Sciatic nerve (tissue), 2 donors: ENCODE results near the gene MAPK13. TPM values are rescaled to one million over a fixed set of nuclear protein-coding genes. Genes with fewer than 3 reads are reported as not detected.
"Not testable (repeated sequence)": the region's sequence is repeated elsewhere in the genome, so short reads cannot be mapped to it uniquely, and the experiment has no call there.

ENCODE experiments used
- ATAC-seq: fragments of 200-7000 bp; cut with Tn5 transposase; one replicate; pipeline ENCODE4 v1.9.1; 2020; ENCODE audit warnings: mild to moderate bottlenecking, moderate library complexity
- DNase-seq: peaks from one replicate; pipeline ENCODE4 v3.0.0-alpha.2; 2020; ENCODE audit warnings: low spot score
- intact Hi-C: fragments of 100-400 bp; cut with DNase I; formaldehyde crosslinking; loops from one replicate; pipeline ENCODE4 v1.14.2; 2022
- total RNA-seq: library from RNA; stranded (reverse); fragmentation: NEBNext Ultra II Directional; extraction: Animal tissue kit (Norgen Biotek cat#: 25700); gene quantifications from one replicate; pipeline ENCODE4 v1.2.1, GENCODE V29; 2021
- donor health status: DM: no; HTN: no; CAD: no.
- donor health status: DM: no; HTN: no; CAD: no.

Gene MAPK13
- total RNA-seq, 1 donor from 2014 or later, result 12.8 TPM

- intact Hi-C loops, result no loop called here
- DNase-seq (no peak), ATAC-seq (no peak)
These were observed 5.4 kb upstream of the MAPK13 start for GRCh38 chr6:36124881-36125280.

GRCh38 chr6:36125575-36125974 lies 4.7 kb upstream of the MAPK13 start:
- no peak for DNase-seq
- no peak for ATAC-seq
- intact Hi-C loops, result no loop called here

GRCh38 chr6:36126121-36126520 lies 4.2 kb upstream of the MAPK13 start:
- ATAC-seq (no peak), DNase-seq (no peak)
- intact Hi-C loops, result no loop called here

GRCh38 chr6:36126553-36127458 lies 3.5 kb upstream of the MAPK13 start:
- intact Hi-C loops, result no loop called here

GRCh38 chr6:36127462-36128016 lies 2.8 kb upstream of the MAPK13 start:
- ATAC-seq, result no peak
- intact Hi-C loops, result no loop called here
- DNase-seq, result peak; percentile 66

More at GRCh38 chr6:36126553-36127458, 3.5 kb upstream of the MAPK13 start:
- ATAC-seq (no peak), DNase-seq (no peak)

GRCh38 chr6:36128073-36128472 lies 2.2 kb upstream of the MAPK13 start:
- intact Hi-C loops, result no loop called here
- ATAC-seq, result no peak
- DNase-seq, result no peak

GRCh38 chr6:36128793-36129192 lies 1.5 kb upstream of the MAPK13 start:
- ATAC-seq (no peak), DNase-seq (no peak)
- intact Hi-C loops, result no loop called here

- DNase-seq, intact Hi-C loops, ATAC-seq: not testable (repeated sequence)
These were observed 979 bp upstream of the MAPK13 start for GRCh38 chr6:36129334-36129733.

- peak; percentile 66 for DNase-seq
- intact Hi-C loops, result no loop called here
These were observed 576 bp downstream of the MAPK13 start for GRCh38 chr6:36130667-36131510.

GRCh38 chr6:36131511-36132245 lies 1.4 kb downstream of the MAPK13 start:
- intact Hi-C loops, result no loop called here
- ATAC-seq (peak; percentile 50), DNase-seq (peak; percentile 64)

More at GRCh38 chr6:36130667-36131510, 576 bp downstream of the MAPK13 start:
- peak; percentile 60 for ATAC-seq

- ATAC-seq, result no peak
- intact Hi-C loops, result no loop called here
- DNase-seq, result no peak
These were observed 2.1 kb downstream of the MAPK13 start for GRCh38 chr6:36132246-36132895.

GRCh38 chr6:36133148-36133547 lies 2.8 kb downstream of the MAPK13 start:
- intact Hi-C loops, result no loop called here
- ATAC-seq, result no peak
- DNase-seq, result no peak

- ATAC-seq (no peak), DNase-seq (no peak)
- intact Hi-C loops, result no loop called here
These were observed 3.6 kb downstream of the MAPK13 start for GRCh38 chr6:36133912-36134311.

GRCh38 chr6:36135053-36135731 lies 4.9 kb downstream of the MAPK13 start:
- ATAC-seq (no peak), DNase-seq (no peak)
- intact Hi-C loops, result no loop called here

- ATAC-seq, result no peak
- intact Hi-C loops, result no loop called here
These were observed 5.7 kb downstream of the MAPK13 start for GRCh38 chr6:36136034-36136433.

GRCh38 chr6:36136551-36136950 lies 6.2 kb downstream of the MAPK13 start:
- ATAC-seq (no peak), DNase-seq (no peak)
- intact Hi-C loops, result no loop called here

More at GRCh38 chr6:36136034-36136433, 5.7 kb downstream of the MAPK13 start:
- no peak for DNase-seq

- ATAC-seq, result no peak
- intact Hi-C loops, result no loop called here
- no peak for DNase-seq
These were observed 8.4 kb downstream of the MAPK13 start for GRCh38 chr6:36138667-36139066.

- DNase-seq (no peak), ATAC-seq (no peak)
- intact Hi-C loops, result no loop called here
These were observed 9.1 kb downstream of the MAPK13 start for GRCh38 chr6:36139431-36139830.
